Aorta (tissue), 5 donors: Measurements from ENCODE around the gene KREMEN1. TPM values are rescaled to one million over a fixed set of nuclear protein-coding genes. Genes with fewer than 3 reads are reported as not detected.
A peak's percentile ranks its signal among the peaks of the same experiment; 100 is the strongest.
"Not testable (repeated sequence)": the region's sequence is repeated elsewhere in the genome, so short reads cannot be mapped to it uniquely, and the experiment has no call there.

Experiments used
- ATAC-seq: fragments of 200-7000 bp; cut with Tn5 transposase; one replicate; pipeline ENCODE4 v1.9.1; 2022; ENCODE audit warnings: moderate library complexity; ENCODE audit not compliant: low FRiP score
- DNase-seq, 2 donors: peaks; one replicate each; pipeline ENCODE4 v3.0.0-alpha.2; 2020
- H3K27ac ChIP-seq, 2 donors: one replicate each; pipeline ENCODE4 v1.5.1; 2013; ENCODE audit warnings: low read length in 2 of 2, mild to moderate bottlenecking in 2 of 2, moderate library complexity in 2 of 2, control low read depth in 1 of 2, inconsistent platforms in 1 of 2, low read depth in 1 of 2
- H3K27me3 ChIP-seq, 2 donors: one replicate each; pipeline ENCODE4 v1.6.1; 2013; ENCODE audit warnings: control low read depth in 1 of 2, low read length in 1 of 2, mild to moderate bottlenecking in 1 of 2, moderate library complexity in 1 of 2; ENCODE audit not compliant: insufficient read depth in 2 of 2, control insufficient read depth in 1 of 2
- H3K36me3 ChIP-seq, 2 donors: one replicate each; pipeline ENCODE4 v1.6.1; 2013; ENCODE audit warnings: control low read depth in 1 of 2, low read length in 1 of 2, mild to moderate bottlenecking in 1 of 2; ENCODE audit not compliant: insufficient read depth in 2 of 2, control insufficient read depth in 1 of 2
- H3K4me1 ChIP-seq, 2 donors: one replicate each; pipeline ENCODE4 v1.6.1; 2013; ENCODE audit warnings: low read length in 2 of 2, control low read depth in 1 of 2, mild to moderate bottlenecking in 1 of 2, moderate library complexity in 1 of 2; ENCODE audit not compliant: insufficient read depth in 2 of 2, control insufficient read depth in 1 of 2
- H3K4me3 ChIP-seq, 2 donors: one replicate each; pipeline ENCODE4 v1.5.1; 2013; ENCODE audit warnings: low read length in 2 of 2, control low read depth in 1 of 2, mild to moderate bottlenecking in 1 of 2
- H3K9me3 ChIP-seq: one replicate; pipeline ENCODE4 v1.6.1; 2013; ENCODE audit warnings: mild to moderate bottlenecking, low read length; ENCODE audit not compliant: control insufficient read depth
- WGBS, 2 donors: extraction: QIAGEN DNeasy Blood & Tissue Kit; methylation state at CpG; one replicate each; pipeline ENCODE4 v1.1.7; 2013; 5-methylcytosine and 5-hydroxymethylcytosine counted together
- intact Hi-C, 2 donors: fragments of 100-400 bp; cut with DNase I; formaldehyde crosslinking; loops; one replicate each; pipeline versions ENCODE4 v1.14.2 to v1.15.0; 2022
- polyA plus RNA-seq, 2 donors: library from polyadenylated mRNA; stranded (reverse); fragments of 200-250 nt; gene quantifications; one replicate each; pipeline ENCODE4 v1.2.3, GENCODE V29; 2013
- total RNA-seq, 2 donors: library from RNA; stranded (reverse); fragmentation: NEBNext Ultra II Directional; extraction: Animal tissue kit (Norgen Biotek cat#: 25700); gene quantifications; one replicate each; pipeline ENCODE4 v1.2.1, GENCODE V29; 2021
- donor health status: healthy with polysubstance abuse.
- donor health status: Bipolar disorder and iron deficiency.
- donor health status: DM: no; HTN: no; CAD: no.
- donor health status: DM: no; HTN: no; CAD: no.
- donor health status: DM: yes; HTN: yes; CAD: no.

The KREMEN1 gene
- total and polyA plus RNA-seq, 4 donors, result 1.9 to 19.1 (median 8.5) TPM

DNA sequence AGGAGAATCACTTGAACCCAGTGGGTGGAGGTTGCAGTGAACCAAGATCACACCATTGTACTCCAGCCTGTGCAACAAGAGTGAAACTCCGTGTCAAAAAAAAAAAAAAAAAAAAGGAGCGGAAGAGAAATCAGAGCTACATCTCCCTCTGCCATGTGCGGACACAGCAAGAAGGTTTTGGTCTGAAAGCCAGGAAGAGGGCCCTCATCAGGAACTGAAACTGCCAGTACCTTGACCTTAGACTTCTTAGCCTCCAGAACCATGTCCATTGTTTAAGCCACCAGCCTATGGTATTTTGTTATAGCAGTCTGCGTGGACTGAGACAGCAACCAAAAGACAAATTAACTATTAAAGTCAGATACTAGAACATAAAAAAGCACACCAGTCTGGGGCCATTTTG lies 41.6 kb downstream of the KREMEN1 start:
- Histone ChIP-seq H3K9me3 (no peaks in the 10 kb centered on the region), H3K27me3 (no peaks in the 10 kb centered on the region), H3K27ac (no peak overlapping the region), H3K4me3 (no peak overlapping the region), H3K36me3 (no peaks in the 10 kb centered on the region), H3K4me1 (no peaks in the 10 kb centered on the region)
- no peak for DNase-seq
- WGBS, 2 donors, result 90 to 95% methylated on average over 4 of the region's 4 CpGs
- ATAC-seq, result no peak
- intact Hi-C loops, result no loop called here

DNA sequence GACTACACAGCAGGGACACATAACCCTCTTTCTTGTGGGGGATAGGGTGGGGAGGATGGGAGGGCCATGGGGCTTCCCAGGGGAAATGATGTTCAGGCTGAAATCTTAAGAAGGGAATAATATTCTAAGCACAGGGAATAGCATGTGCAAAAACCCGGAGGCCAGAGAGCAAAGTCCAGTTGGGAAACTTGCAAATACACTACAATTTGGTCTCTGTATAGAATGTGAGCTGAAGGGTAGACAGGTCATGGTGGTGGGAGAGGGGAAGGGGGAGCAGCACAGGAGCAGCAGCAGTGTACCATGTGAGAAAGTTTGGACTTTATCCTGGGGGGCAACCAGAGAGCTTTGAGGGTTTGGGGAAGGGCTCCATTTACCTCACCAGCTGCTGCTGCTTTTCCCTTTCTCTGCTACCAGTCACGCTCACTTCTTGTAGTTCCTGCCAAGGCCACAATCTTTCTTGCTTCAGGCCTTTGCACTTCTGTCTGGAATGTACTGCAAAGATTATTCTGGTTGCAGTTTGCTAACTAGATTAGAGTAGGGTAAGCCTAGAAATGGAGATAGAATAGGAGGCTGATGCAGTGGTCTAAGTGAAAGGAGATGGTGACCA lies 43.0 kb downstream of the KREMEN1 start:
- H3K27ac ChIP-seq, result no peak overlapping the region
- ATAC-seq, result no peak
- DNase-seq, result no peak
- 79 to 86% methylated on average over 2 of the region's 2 CpGs for WGBS, 2 donors
- H3K4me1 ChIP-seq, result no peaks in the 10 kb centered on the region
- intact Hi-C loops, result no loop called here
- no peaks in the 10 kb centered on the region for H3K36me3 ChIP-seq
- no peaks in the 10 kb centered on the region for H3K27me3 ChIP-seq
- no peaks in the 10 kb centered on the region for H3K9me3 ChIP-seq
- H3K4me3 ChIP-seq, result no peak overlapping the region

- H3K4me1 ChIP-seq, result no peaks in the 10 kb centered on the region
- intact Hi-C loops, result no loop called here
- H3K36me3 ChIP-seq, result no peaks in the 10 kb centered on the region
- H3K9me3 ChIP-seq, result no peaks in the 10 kb centered on the region
- no peak for DNase-seq
- 97% methylated on average over 3 of the region's 3 CpGs for WGBS, 2 donors
- no peaks in the 10 kb centered on the region for H3K27me3 ChIP-seq
- no peak overlapping the region for H3K4me3 ChIP-seq
- H3K27ac ChIP-seq, result no peak overlapping the region
- no peak for ATAC-seq
These were observed 43.7 kb downstream of the KREMEN1 start for GRCh38 chr22:29116397-29117123.

DNA sequence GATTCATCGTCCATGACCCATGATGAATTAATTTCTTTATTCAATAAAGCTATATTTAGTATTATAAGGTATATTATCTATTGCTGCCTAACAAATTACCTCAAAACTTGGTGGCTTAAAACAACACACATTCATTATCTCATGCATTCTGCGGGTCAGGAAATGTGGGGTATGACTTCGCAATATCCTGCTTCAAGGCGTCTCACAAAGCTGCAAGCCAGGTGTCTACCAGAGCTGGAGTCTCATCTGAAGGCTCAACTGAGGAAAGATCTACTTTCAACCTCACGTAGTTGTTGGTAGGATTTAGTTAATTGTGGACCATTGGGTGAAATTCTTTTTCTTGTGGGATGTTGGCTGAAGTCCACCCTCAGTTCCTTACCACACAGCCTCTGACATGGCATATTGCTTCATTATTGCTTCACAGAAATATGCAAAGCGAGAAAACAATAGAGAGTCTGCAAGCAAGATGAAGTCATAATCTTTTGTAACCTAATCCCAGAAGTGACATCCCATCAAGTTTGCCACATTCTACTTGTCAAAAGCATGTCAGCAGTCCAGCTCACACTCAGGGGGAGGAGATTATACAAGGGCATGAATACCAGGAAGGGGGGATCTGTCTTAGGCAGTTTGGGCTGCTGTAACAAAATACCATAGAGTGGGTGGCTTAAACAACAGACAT lies 45.1 kb downstream of the KREMEN1 start:
- DNase-seq (no peak), ATAC-seq (no peak)
- Histone ChIP-seq H3K27me3 (no peaks in the 10 kb centered on the region), H3K4me1 (no peaks in the 10 kb centered on the region), H3K27ac (no peak overlapping the region), H3K36me3 (no peaks in the 10 kb centered on the region), H3K9me3 (no peaks in the 10 kb centered on the region), H3K4me3 (no peak overlapping the region)
- WGBS, 2 donors, result 95 to 97% methylated on average over 6 of the region's 6 CpGs
- intact Hi-C loops, result no loop called here

- H3K27me3 ChIP-seq, ATAC-seq, DNase-seq, H3K27ac ChIP-seq, H3K4me1 ChIP-seq, H3K9me3 ChIP-seq, H3K4me3 ChIP-seq, intact Hi-C loops, H3K36me3 ChIP-seq: not testable (repeated sequence)
- WGBS, 2 donors, result 84 to 94% methylated on average over 6 of the region's 7 CpGs
These were observed 47.5 kb downstream of the KREMEN1 start for GRCh38 chr22:29120098-29120912.

DNA sequence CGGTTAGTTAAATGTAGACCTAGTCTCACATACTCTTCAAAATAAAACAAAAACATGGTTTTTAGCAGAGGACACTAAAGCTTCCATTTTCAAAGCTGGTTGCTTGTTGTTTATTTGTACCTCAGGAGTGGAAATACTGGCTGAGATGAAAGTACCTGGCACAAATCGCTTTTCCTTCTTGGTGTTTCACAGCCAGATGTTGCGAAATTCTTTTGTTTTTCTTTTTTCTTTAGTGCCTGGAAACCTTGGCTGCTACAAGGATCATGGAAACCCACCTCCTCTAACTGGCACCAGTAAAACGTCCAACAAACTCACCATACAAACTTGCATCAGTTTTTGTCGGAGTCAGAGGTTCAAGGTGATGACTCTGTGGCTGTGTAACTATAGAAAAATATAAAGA lies 48.3 kb downstream of the KREMEN1 start:
- H3K4me3 ChIP-seq, result no peak overlapping the region
- H3K27ac ChIP-seq, result no peak overlapping the region
- H3K4me1 ChIP-seq, result no peaks in the 10 kb centered on the region
- H3K9me3 ChIP-seq, result no peaks in the 10 kb centered on the region
- ATAC-seq, result no peak
- intact Hi-C loops, result no loop called here
- H3K27me3 ChIP-seq, result no peaks in the 10 kb centered on the region
- WGBS, 2 donors, result 51 to 64% methylated on average over 5 of the region's 5 CpGs
- peaks cover 0 to 3% of the 10 kb centered on the region in 2 donors for H3K36me3 ChIP-seq
- DNase-seq, result no peak

DNA sequence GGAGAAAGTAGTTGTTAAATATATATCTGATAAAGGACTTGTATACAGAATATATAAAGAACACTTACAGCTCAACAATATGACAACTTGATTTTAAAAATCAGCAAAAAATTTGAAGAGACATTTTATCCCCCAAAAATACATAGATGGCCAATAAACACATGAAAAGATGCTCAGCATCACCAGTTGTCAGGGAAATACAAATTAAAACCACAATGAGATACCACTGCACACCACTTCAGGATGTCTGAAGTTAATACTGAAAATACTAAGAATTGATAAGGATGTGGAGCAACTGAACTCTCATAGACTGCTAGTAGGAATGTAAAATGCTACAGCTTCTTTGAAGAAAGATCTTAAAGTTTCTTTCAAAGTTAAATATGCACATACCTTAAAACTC lies 49.2 kb downstream of the KREMEN1 start:
- no peaks in the 10 kb centered on the region for H3K4me1 ChIP-seq
- H3K36me3 ChIP-seq, result peaks cover 0 to 3% of the 10 kb centered on the region in 2 donors
- no peak overlapping the region for H3K4me3 ChIP-seq
- intact Hi-C loops, result no loop called here
- ATAC-seq (no peak), DNase-seq (no peak)
- no peaks in the 10 kb centered on the region for H3K9me3 ChIP-seq
- H3K27ac ChIP-seq, result no peak overlapping the region
- no peaks in the 10 kb centered on the region for H3K27me3 ChIP-seq

DNA sequence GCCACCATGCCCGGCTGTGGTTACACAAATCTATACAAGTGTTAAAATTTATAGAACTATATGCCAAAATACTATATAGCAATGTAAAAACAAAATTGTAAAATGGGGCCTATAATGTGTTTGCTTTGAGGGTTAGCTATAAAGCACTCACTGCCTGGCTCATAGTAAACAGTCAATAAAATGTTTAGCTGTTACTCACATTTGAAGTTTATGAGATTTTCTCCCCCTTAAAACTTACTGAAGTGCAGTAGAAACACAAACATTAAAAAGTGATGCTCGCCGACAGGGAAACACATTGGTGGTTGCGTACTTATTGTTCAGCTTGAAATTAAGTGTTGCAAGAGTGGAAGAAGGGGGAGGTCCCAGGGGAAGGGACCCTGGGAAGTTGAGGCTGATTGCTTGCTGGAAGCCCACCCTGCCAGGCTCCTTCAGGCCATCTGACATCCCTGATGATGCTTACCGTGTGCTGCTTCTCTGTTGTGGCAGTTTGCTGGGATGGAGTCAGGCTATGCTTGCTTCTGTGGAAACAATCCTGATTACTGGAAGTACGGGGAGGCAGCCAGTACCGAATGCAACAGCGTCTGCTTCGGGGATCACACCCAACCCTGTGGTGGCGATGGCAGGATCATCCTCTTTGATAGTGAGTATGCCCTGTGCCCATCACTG lies 52.1 kb downstream of the KREMEN1 start:
- Histone ChIP-seq H3K9me3 (no peaks in the 10 kb centered on the region), H3K36me3 (peaks cover 0 to 3% of the 10 kb centered on the region in 2 donors), H3K27me3 (no peaks in the 10 kb centered on the region), H3K4me3 (no peak overlapping the region), H3K27ac (no peak overlapping the region), H3K4me1 (no peaks in the 10 kb centered on the region)
- 92% methylated on average over 10 of the region's 10 CpGs for WGBS, 2 donors
- DNase-seq (no peak), ATAC-seq (peak; percentile 61)
- intact Hi-C loops, result no loop called here
